Aorta (tissue), 5 donors: ENCODE measurements around the gene SCN8A. TPM values are rescaled to one million over a fixed set of nuclear protein-coding genes. Genes with fewer than 3 reads are reported as not detected.

Experiments used
- ATAC-seq: fragments of 200-7000 bp; cut with Tn5 transposase; one replicate; pipeline ENCODE4 v1.9.1; 2022; ENCODE audit warnings: moderate library complexity; ENCODE audit not compliant: low FRiP score
- DNase-seq, 2 donors: peaks; one replicate each; pipeline ENCODE4 v3.0.0-alpha.2; 2020
- H3K27ac ChIP-seq, 2 donors: one replicate each; pipeline ENCODE4 v1.5.1; 2013; ENCODE audit warnings: low read length in 2 of 2, mild to moderate bottlenecking in 2 of 2, moderate library complexity in 2 of 2, control low read depth in 1 of 2, inconsistent platforms in 1 of 2, low read depth in 1 of 2
- H3K27me3 ChIP-seq, 2 donors: one replicate each; pipeline ENCODE4 v1.6.1; 2013; ENCODE audit warnings: control low read depth in 1 of 2, low read length in 1 of 2, mild to moderate bottlenecking in 1 of 2, moderate library complexity in 1 of 2; ENCODE audit not compliant: insufficient read depth in 2 of 2, control insufficient read depth in 1 of 2
- H3K36me3 ChIP-seq, 2 donors: one replicate each; pipeline ENCODE4 v1.6.1; 2013; ENCODE audit warnings: control low read depth in 1 of 2, low read length in 1 of 2, mild to moderate bottlenecking in 1 of 2; ENCODE audit not compliant: insufficient read depth in 2 of 2, control insufficient read depth in 1 of 2
- H3K4me1 ChIP-seq, 2 donors: one replicate each; pipeline ENCODE4 v1.6.1; 2013; ENCODE audit warnings: low read length in 2 of 2, control low read depth in 1 of 2, mild to moderate bottlenecking in 1 of 2, moderate library complexity in 1 of 2; ENCODE audit not compliant: insufficient read depth in 2 of 2, control insufficient read depth in 1 of 2
- H3K4me3 ChIP-seq, 2 donors: one replicate each; pipeline ENCODE4 v1.5.1; 2013; ENCODE audit warnings: low read length in 2 of 2, control low read depth in 1 of 2, mild to moderate bottlenecking in 1 of 2
- H3K9me3 ChIP-seq: one replicate; pipeline ENCODE4 v1.6.1; 2013; ENCODE audit warnings: mild to moderate bottlenecking, low read length; ENCODE audit not compliant: control insufficient read depth
- WGBS, 2 donors: extraction: QIAGEN DNeasy Blood & Tissue Kit; methylation state at CpG; one replicate each; pipeline ENCODE4 v1.1.7; 2013; 5-methylcytosine and 5-hydroxymethylcytosine counted together
- intact Hi-C, 2 donors: fragments of 100-400 bp; cut with DNase I; formaldehyde crosslinking; loops; one replicate each; pipeline versions ENCODE4 v1.14.2 to v1.15.0; 2022
- polyA plus RNA-seq, 2 donors: library from polyadenylated mRNA; stranded (reverse); fragments of 200-250 nt; gene quantifications; one replicate each; pipeline ENCODE4 v1.2.3, GENCODE V29; 2013
- total RNA-seq, 2 donors: library from RNA; stranded (reverse); fragmentation: NEBNext Ultra II Directional; extraction: Animal tissue kit (Norgen Biotek cat#: 25700); gene quantifications; one replicate each; pipeline ENCODE4 v1.2.1, GENCODE V29; 2021
- donor health status: healthy with polysubstance abuse.
- donor health status: Bipolar disorder and iron deficiency.
- donor health status: DM: no; HTN: no; CAD: no.
- donor health status: DM: no; HTN: no; CAD: no.
- donor health status: DM: yes; HTN: yes; CAD: no.

The SCN8A gene
- total and polyA plus RNA-seq, 4 donors, result under 0.01 to 0.48 (median 0.27) TPM

GRCh38 chr12:51726161-51726560 lies 135.1 kb downstream of the SCN8A start:
- DNase-seq (no peak), ATAC-seq (no peak)
- Histone ChIP-seq H3K36me3 (no peaks in the 10 kb centered on the region), H3K9me3 (no peaks in the 10 kb centered on the region), H3K27me3 (no peaks in the 10 kb centered on the region), H3K4me1 (no peaks in the 10 kb centered on the region), H3K4me3 (no peak overlapping the region), H3K27ac (no peak overlapping the region)
- intact Hi-C loops, result no loop called here
- 92 to 95% methylated on average over 1 of the region's 1 CpG for WGBS, 2 donors

GRCh38 chr12:51726931-51727330 lies 135.9 kb downstream of the SCN8A start:
- H3K27ac ChIP-seq, result no peak overlapping the region
- no peaks in the 10 kb centered on the region for H3K36me3 ChIP-seq
- DNase-seq, result no peak
- H3K4me1 ChIP-seq, result no peaks in the 10 kb centered on the region
- intact Hi-C loops, result no loop called here
- no peaks in the 10 kb centered on the region for H3K9me3 ChIP-seq
- no peak overlapping the region for H3K4me3 ChIP-seq
- no peak for ATAC-seq
- 13 to 17% methylated on average over 2 of the region's 2 CpGs for WGBS, 2 donors
- no peaks in the 10 kb centered on the region for H3K27me3 ChIP-seq

- no peak overlapping the region for H3K27ac ChIP-seq
Observed at GRCh38 chr12:51729331-51729730, 138.3 kb downstream of the SCN8A start.

GRCh38 chr12:51730745-51731144 lies 139.7 kb downstream of the SCN8A start:
- DNase-seq (no peak), ATAC-seq (no peak)
- H3K27ac ChIP-seq, result no peak overlapping the region
- no peaks in the 10 kb centered on the region for H3K36me3 ChIP-seq
- peaks cover 2% of the 10 kb centered on the region for H3K9me3 ChIP-seq
- H3K4me1 ChIP-seq, result no peaks in the 10 kb centered on the region
- intact Hi-C loops, result no loop called here
- no peaks in the 10 kb centered on the region for H3K27me3 ChIP-seq
- H3K4me3 ChIP-seq, result no peak overlapping the region
- WGBS, 2 donors, result 47% methylated on average over 2 of the region's 2 CpGs

More at GRCh38 chr12:51729331-51729730, 138.3 kb downstream of the SCN8A start:
- H3K36me3 ChIP-seq, result no peaks in the 10 kb centered on the region
- H3K4me3 ChIP-seq, result no peak overlapping the region
- intact Hi-C loops, result no loop called here
- WGBS, 2 donors, result 57 to 58% methylated on average over 4 of the region's 4 CpGs
- no peaks in the 10 kb centered on the region for H3K9me3 ChIP-seq
- H3K27me3 ChIP-seq, result no peaks in the 10 kb centered on the region
- H3K4me1 ChIP-seq, result no peaks in the 10 kb centered on the region
- DNase-seq (no peak), ATAC-seq (no peak)

- Histone ChIP-seq H3K4me3 (no peak overlapping the region), H3K27ac (no peak overlapping the region), H3K9me3 (peaks cover 6% of the 10 kb centered on the region), H3K27me3 (no peaks in the 10 kb centered on the region), H3K36me3 (no peaks in the 10 kb centered on the region), H3K4me1 (no peaks in the 10 kb centered on the region)
- intact Hi-C loops, result no loop called here
- no peak for ATAC-seq
- no peak for DNase-seq
- WGBS, 2 donors, result 93 to 100% methylated on average over 2 of the region's 2 CpGs
Observed at GRCh38 chr12:51740536-51740935, 149.5 kb downstream of the SCN8A start.

GRCh38 chr12:51744235-51744634 lies 153.2 kb downstream of the SCN8A start:
- no peaks in the 10 kb centered on the region for H3K27me3 ChIP-seq
- H3K27ac ChIP-seq, result no peak overlapping the region
- no peak for ATAC-seq
- H3K36me3 ChIP-seq, result no peaks in the 10 kb centered on the region
- H3K4me1 ChIP-seq, result no peaks in the 10 kb centered on the region
- WGBS, 2 donors, result 58 to 65% methylated on average over 6 of the region's 6 CpGs
- intact Hi-C loops, result no loop called here
- no peak overlapping the region for H3K4me3 ChIP-seq
- DNase-seq, result no peak
- H3K9me3 ChIP-seq, result peaks cover 6% of the 10 kb centered on the region

- intact Hi-C loops, result no loop called here
- no peaks in the 10 kb centered on the region for H3K4me1 ChIP-seq
- no peak for DNase-seq
- no peaks in the 10 kb centered on the region for H3K27me3 ChIP-seq
- H3K9me3 ChIP-seq, result peaks cover 6% of the 10 kb centered on the region
- no peak overlapping the region for H3K4me3 ChIP-seq
- no peak overlapping the region for H3K27ac ChIP-seq
- ATAC-seq, result no peak
- 78 to 83% methylated on average over 1 of the region's 1 CpG for WGBS, 2 donors
- no peaks in the 10 kb centered on the region for H3K36me3 ChIP-seq
Observed at GRCh38 chr12:51744957-51745356, 153.9 kb downstream of the SCN8A start.

- DNase-seq, result no peak
- intact Hi-C loops, result no loop called here
- peaks cover 3% of the 10 kb centered on the region for H3K9me3 ChIP-seq
- no peak for ATAC-seq
- no peaks in the 10 kb centered on the region for H3K27me3 ChIP-seq
- H3K36me3 ChIP-seq, result no peaks in the 10 kb centered on the region
- no peak overlapping the region for H3K4me3 ChIP-seq
- H3K27ac ChIP-seq, result no peak overlapping the region
- WGBS, 2 donors, result 87 to 88% methylated on average over 4 of the region's 4 CpGs
- H3K4me1 ChIP-seq, result no peaks in the 10 kb centered on the region
Observed at GRCh38 chr12:51746416-51746815, 155.4 kb downstream of the SCN8A start.

GRCh38 chr12:51748235-51748634 lies 157.2 kb downstream of the SCN8A start:
- intact Hi-C loops, result no loop called here
- no peak for ATAC-seq

More at GRCh38 chr12:51748235-51748634, 157.2 kb downstream of the SCN8A start:
- H3K4me1 ChIP-seq, result no peaks in the 10 kb centered on the region
- H3K9me3 ChIP-seq, result peaks cover 3% of the 10 kb centered on the region
- H3K36me3 ChIP-seq, result no peaks in the 10 kb centered on the region
- DNase-seq, result no peak
- H3K4me3 ChIP-seq, result no peak overlapping the region
- no peak overlapping the region for H3K27ac ChIP-seq
- WGBS, 2 donors, result 80 to 81% methylated on average over 3 of the region's 3 CpGs
- no peaks in the 10 kb centered on the region for H3K27me3 ChIP-seq
